Psoas muscle (tissue), 8 donors: ENCODE results near the gene C11orf58. TPM values are rescaled to one million over a fixed set of nuclear protein-coding genes. Genes with fewer than 3 reads are reported as not detected.

Experiments
- ATAC-seq, 4 donors: fragments of 200-7000 bp; cut with Tn5 transposase; one replicate each; pipeline ENCODE4 v1.9.1; 2020; ENCODE audit warnings: moderate library complexity in 3 of 4, mild to moderate bottlenecking in 2 of 4
- DNase-seq, 2 donors: peaks; one replicate each; pipeline ENCODE4 v3.0.0-alpha.2; 2020
- H3K27ac ChIP-seq: fragments of 200-600 bp; one replicate; pipeline ENCODE4 v1.8.0; 2022
- H3K27me3 ChIP-seq, 3 donors: fragments of 200-600 bp in 1 of 3; one replicate each; pipeline versions ENCODE4 v1.6.1 to v1.8.0; 2013 to 2022; ENCODE audit warnings: low read length in 2 of 3, mild to moderate bottlenecking in 2 of 3, moderate library complexity in 1 of 3; ENCODE audit not compliant: insufficient read depth in 3 of 3
- H3K36me3 ChIP-seq, 2 donors: fragments of 200-600 bp in 1 of 2; one replicate each; pipeline versions ENCODE4 v1.6.1 to v1.8.0; 2013 to 2022; ENCODE audit warnings: low read depth in 1 of 2, mild to moderate bottlenecking in 1 of 2, moderate library complexity in 1 of 2; ENCODE audit not compliant: insufficient read depth in 1 of 2
- H3K4me1 ChIP-seq: fragments of 200-600 bp; one replicate; pipeline ENCODE4 v1.8.0; 2022
- H3K4me3 ChIP-seq: fragments of 200-600 bp; one replicate; pipeline ENCODE4 v1.8.0; 2022; ENCODE audit warnings: mild to moderate bottlenecking
- H3K9me3 ChIP-seq: fragments of 200-600 bp; one replicate; pipeline ENCODE4 v1.8.0; 2022
- WGBS, 3 donors: extraction: QIAGEN DNeasy Blood & Tissue Kit; methylation state at CpG; one replicate each; pipeline versions ENCODE4 v1.1.6 to v1.1.7; 2013; 5-methylcytosine and 5-hydroxymethylcytosine counted together
- intact Hi-C, 2 donors: fragments of 100-400 bp; cut with DNase I; formaldehyde crosslinking; loops; one replicate each; pipeline versions ENCODE4 v1.11.0 to v1.14.2; 2022
- polyA plus RNA-seq, 3 donors: library from polyadenylated mRNA; stranded (reverse); fragments of 200-250 nt; gene quantifications; one replicate each; pipeline ENCODE4 v1.2.3, GENCODE V29; 2013
- total RNA-seq, 4 donors: library from RNA; stranded (reverse); fragmentation: NEBNext Ultra II Directional in 2 of 4; extraction: Animal tissue kit (Norgen Biotek cat#: 25700) in 2 of 4; gene quantifications; one replicate each; pipeline versions ENCODE4 v1.2.1 to v1.2.4, GENCODE V29; 2021 to 2023
- TF ChIP-seq, protein P1 (sequence below): fragments of 200-600 bp; IDR thresholded peaks from one replicate; pipeline ENCODE4 v1.8.0; 2022; ENCODE audit warnings: antibody characterized with exemption
- donor health status: healthy with polysubstance abuse.
- donor health status: DM: no; HTN: no; CAD: no; lungs with moderate emphysema.
- donor health status: Bipolar disorder and iron deficiency.
- donor health status: healthy.
- donor health status: DM: yes; HTN: yes; CAD: no.
- donor health status: DM: no; HTN: no; CAD: no.
- donor health status: DM: no; HTN: no; CAD: no.
- donor health status: DM: yes; HTN: yes; CAD: no.

C11orf58 gene
- total and polyA plus RNA-seq, 7 donors: 80.7 to 218 (median 92.2) TPM

DNA sequence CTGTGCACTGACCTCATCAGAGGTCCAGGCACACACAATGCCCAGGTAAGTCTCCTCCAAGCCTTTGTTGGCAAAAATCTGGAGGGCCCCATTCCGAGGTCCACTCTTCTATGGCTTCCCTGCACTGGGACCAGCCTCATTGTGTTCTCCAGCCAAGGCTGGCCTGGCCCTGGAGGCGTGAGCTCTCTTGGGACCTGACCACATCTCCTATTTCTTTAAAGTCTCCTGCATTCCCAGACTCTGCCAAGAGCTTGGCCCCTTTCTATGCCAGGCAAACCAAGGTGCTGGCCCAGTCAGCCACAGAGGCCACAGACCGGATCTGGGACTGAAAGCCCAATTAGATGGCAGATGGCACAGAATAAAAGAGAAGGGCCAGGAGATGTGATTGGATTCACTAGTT lies 55.1 kb downstream of the C11orf58 start:
- no peaks in the 10 kb centered on the region for H3K36me3 ChIP-seq
- H3K4me1 ChIP-seq: peaks cover 3% of the 10 kb centered on the region
- H3K9me3 ChIP-seq: no peaks in the 10 kb centered on the region
- TF ChIP-seq, protein P1, sequence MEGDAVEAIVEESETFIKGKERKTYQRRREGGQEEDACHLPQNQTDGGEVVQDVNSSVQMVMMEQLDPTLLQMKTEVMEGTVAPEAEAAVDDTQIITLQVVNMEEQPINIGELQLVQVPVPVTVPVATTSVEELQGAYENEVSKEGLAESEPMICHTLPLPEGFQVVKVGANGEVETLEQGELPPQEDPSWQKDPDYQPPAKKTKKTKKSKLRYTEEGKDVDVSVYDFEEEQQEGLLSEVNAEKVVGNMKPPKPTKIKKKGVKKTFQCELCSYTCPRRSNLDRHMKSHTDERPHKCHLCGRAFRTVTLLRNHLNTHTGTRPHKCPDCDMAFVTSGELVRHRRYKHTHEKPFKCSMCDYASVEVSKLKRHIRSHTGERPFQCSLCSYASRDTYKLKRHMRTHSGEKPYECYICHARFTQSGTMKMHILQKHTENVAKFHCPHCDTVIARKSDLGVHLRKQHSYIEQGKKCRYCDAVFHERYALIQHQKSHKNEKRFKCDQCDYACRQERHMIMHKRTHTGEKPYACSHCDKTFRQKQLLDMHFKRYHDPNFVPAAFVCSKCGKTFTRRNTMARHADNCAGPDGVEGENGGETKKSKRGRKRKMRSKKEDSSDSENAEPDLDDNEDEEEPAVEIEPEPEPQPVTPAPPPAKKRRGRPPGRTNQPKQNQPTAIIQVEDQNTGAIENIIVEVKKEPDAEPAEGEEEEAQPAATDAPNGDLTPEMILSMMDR: no peak
- H3K27me3 ChIP-seq: no peaks in the 10 kb centered on the region
- no peak overlapping the region for H3K27ac ChIP-seq
- intact Hi-C loops: no loop called here
- WGBS, 3 donors: 40 to 61% (median 43%) methylated on average over 3 of the region's 3 CpGs
- ATAC-seq (no peak), DNase-seq (no peak)
- H3K4me3 ChIP-seq: no peak overlapping the region

DNA sequence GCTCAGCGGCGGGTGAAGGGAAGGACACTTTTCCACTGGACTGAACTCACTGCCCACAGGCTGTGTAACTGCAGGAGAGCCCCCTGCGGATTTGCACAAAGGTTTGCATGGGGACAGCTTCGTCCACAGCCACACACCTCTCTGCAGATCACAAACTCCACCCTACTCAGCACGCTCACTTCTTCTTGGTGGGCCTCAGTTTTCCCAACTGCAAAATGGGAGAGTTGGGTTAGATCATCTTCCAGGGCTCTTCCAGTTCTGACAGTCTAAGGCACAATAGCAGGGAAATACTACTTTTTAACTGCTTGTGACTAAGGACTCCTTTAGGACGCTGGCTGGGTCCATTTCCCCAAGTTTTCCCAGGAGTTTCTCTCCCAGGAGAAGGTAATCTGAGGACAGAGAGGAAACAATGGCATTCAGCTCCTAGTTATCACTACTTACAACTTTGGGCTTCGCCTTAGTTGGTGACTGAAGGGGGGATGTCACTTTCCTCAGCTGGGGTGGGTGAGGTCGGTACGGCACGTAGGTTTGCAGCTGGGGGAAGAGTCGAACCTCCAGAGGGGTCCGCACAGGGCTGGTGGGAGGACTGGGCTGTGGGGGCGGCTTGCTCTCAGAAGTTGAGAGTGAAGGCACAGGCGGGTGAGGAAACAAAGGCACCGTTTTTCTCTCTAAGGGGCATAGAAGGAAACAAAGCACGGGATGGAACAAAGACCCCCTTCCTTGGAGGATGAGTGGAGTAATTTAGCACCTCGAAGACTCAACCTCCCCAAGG lies 55.8 kb downstream of the C11orf58 start:
- Histone ChIP-seq H3K4me3 (no peak overlapping the region), H3K27me3 (no peaks in the 10 kb centered on the region), H3K36me3 (no peaks in the 10 kb centered on the region), H3K27ac (no peak overlapping the region), H3K4me1 (peaks cover 3% of the 10 kb centered on the region), H3K9me3 (no peaks in the 10 kb centered on the region)
- intact Hi-C loops: no loop called here
- WGBS, 3 donors: 89 to 93% (median 93%) methylated on average over 17 of the region's 17 CpGs
- DNase-seq (no peak), ATAC-seq (no peak)
- TF ChIP-seq, protein P1: no peak

DNA sequence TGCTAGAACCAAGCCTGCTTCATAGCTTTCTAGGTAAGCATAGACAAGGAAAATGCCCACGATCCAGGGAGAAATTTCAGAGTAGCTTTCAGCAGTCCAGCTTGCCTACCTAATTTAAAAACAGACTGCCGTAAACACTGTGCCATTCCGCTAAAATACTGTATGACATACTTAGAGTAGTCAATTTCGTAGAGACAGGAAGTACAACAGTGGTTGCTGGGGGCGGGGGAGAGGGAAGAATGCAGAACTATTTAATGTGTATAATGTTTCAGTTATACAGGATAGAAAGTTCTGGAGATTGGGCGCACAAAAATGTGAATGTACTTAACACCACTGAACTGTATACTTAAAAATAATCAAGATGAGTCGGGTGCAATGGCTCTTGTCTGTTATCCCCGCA lies 56.7 kb downstream of the C11orf58 start:
- Histone ChIP-seq H3K27ac (no peak overlapping the region), H3K4me1 (peaks cover 3% of the 10 kb centered on the region), H3K4me3 (no peak overlapping the region), H3K36me3 (no peaks in the 10 kb centered on the region), H3K9me3 (no peaks in the 10 kb centered on the region), H3K27me3 (no peaks in the 10 kb centered on the region)
- DNase-seq (no peak), ATAC-seq (no peak)
- intact Hi-C loops: no loop called here
- TF ChIP-seq, protein P1: no peak
- 89 to 92% (median 91%) methylated on average over 8 of the region's 8 CpGs for WGBS, 3 donors

DNA sequence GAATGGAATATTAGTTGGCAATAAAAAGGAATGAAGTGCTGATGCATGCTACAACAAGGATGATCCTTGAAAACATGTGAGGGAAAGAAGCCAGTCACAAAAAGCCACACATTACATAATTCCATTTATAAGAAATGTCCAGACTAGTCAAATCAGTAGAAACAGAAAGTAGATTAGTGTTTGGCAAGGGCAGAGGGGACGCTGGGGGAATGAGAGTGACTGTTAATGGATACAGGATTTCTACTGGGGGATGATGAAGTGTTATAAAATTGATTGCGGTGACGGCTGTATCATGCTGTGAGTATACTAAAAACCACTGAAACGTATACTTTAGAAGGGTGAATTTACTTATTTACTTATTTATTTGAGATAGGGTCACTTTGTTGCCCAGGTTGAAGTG lies 57.9 kb downstream of the C11orf58 start:
- WGBS, 3 donors: 90 to 92% (median 91%) methylated on average over 4 of the region's 4 CpGs
- Histone ChIP-seq H3K9me3 (no peaks in the 10 kb centered on the region), H3K27me3 (no peaks in the 10 kb centered on the region), H3K36me3 (no peaks in the 10 kb centered on the region), H3K4me3 (no peak overlapping the region), H3K4me1 (peaks cover under 1% of the 10 kb centered on the region), H3K27ac (no peak overlapping the region)
- ATAC-seq: no peak
- DNase-seq: no peak
- intact Hi-C loops: no loop called here
- TF ChIP-seq, protein P1: no peak

DNA sequence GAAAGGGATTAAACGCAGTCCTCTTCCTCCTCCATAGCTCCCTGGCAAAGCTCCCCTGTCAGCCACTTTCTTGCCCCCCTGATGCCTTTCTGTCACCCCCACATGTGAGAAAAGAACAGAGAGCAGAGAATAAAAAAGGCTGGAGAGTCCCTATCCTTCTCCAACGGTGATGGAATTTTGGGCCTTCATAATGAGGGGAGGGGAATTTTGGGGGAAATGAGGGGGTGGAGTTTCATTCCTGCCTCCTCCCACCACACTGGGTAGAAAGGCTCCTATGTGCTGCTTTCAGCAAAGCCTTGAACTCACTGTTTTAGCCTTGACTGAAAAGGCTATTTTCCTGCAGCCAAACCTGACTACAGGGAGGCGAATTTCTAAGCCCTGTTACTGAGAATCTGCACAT lies 59.3 kb downstream of the C11orf58 start:
- no peak for DNase-seq

More for the DNA sequence above, 59.3 kb downstream of the C11orf58 start:
- WGBS, 3 donors: 68 to 76% (median 68%) methylated on average over 3 of the region's 3 CpGs
- H3K36me3 ChIP-seq: no peaks in the 10 kb centered on the region
- ATAC-seq: no peak
- no peaks in the 10 kb centered on the region for H3K27me3 ChIP-seq
- no peaks in the 10 kb centered on the region for H3K4me1 ChIP-seq
- TF ChIP-seq, protein P1: no peak
- intact Hi-C loops: no loop called here
- H3K9me3 ChIP-seq: no peaks in the 10 kb centered on the region
- H3K27ac ChIP-seq: no peak overlapping the region
- H3K4me3 ChIP-seq: no peak overlapping the region
